Activated CD8-positive, alpha-beta memory T cell treated with anti-CD3 and anti-CD28 coated beads for 36 hours (primary cell): ENCODE results near the gene TNNI2. TPM values are rescaled to one million over a fixed set of nuclear protein-coding genes. Genes with fewer than 3 reads are reported as not detected.

ENCODE experiments used
- CTCF ChIA-PET: fragments of 350-600 bp; sonication (Branson Sonifier 250); formaldehyde crosslinking; loops from one replicate; lab custom pipeline; 2021; ENCODE audit warnings: antibody characterized with exemption; lab: Charles Lee
- POLR2A ChIA-PET: fragments of 350-600 bp; sonication (Branson Sonifier 250); formaldehyde crosslinking; loops from one replicate; lab custom pipeline; 2021; ENCODE audit warnings: antibody characterized with exemption; lab: Charles Lee
- total RNA-seq, 2 experiments: library from RNA; stranded (reverse); gene quantifications; one replicate each; pipeline ENCODE4 v1.2.3, GENCODE V29; 2021

Gene TNNI2
- total RNA-seq, 2 experiments from 2014 or later: 0.55 to 0.57 TPM

- POLR2A ChIA-PET: no interaction called here
- CTCF ChIA-PET: interaction anchor here (0.7 to 3.7 kb wide), 8 partner anchors 10 to 200 kb away, joined by 3 to 29 read pairs (median 5); partner anchors contain the start of gene TNNI2
These were observed 13.6 kb downstream of the TNNI2 start for GRCh38 chr11:1852271-1852876.

GRCh38 chr11:1852877-1853276 is 14.1 kb downstream of the TNNI2 start, which contains the start of gene LSP1:
Gene LSP1, plus strand, starts transcription at chr11:1853084. Its CDS starts 61 bp downstream, at chr11:1853145.
- CTCF ChIA-PET: interaction anchor here (0.9 to 3.7 kb wide), 9 partner anchors 10 to 298 kb away, joined by 3 to 29 read pairs (median 5); partner anchors contain the start of gene TNNI2
- POLR2A ChIA-PET: interaction anchor here (1.2 to 1.3 kb wide), 2 partner anchors 9 to 14 kb away, joined by 3 read pairs; no protein-coding TSS in a partner anchor

GRCh38 chr11:1853376-1854131 is 14.8 kb downstream of the TNNI2 start:
- ChIA-PET POLR2A (interaction anchor here (0.7 to 1.3 kb wide), 4 partner anchors 10 to 94 kb away, joined by 3 read pairs; no protein-coding TSS in a partner anchor), CTCF (interaction anchor here (1.0 to 3.7 kb wide), 12 partner anchors 14 to 298 kb away, joined by 3 to 29 read pairs (median 5); partner anchors contain the start of genes SYT8 and TNNI2)

GRCh38 chr11:1854132-1854948 is 15.6 kb downstream of the TNNI2 start:
- ChIA-PET POLR2A (interaction anchor here (0.7 to 1.3 kb wide), 4 partner anchors 11 to 93 kb away, joined by 3 read pairs; no protein-coding TSS in a partner anchor), CTCF (interaction anchor here (1.0 to 3.7 kb wide), 12 partner anchors 9 to 297 kb away, joined by 3 to 29 read pairs (median 6); partner anchors contain the start of genes SYT8 and TNNI2)

GRCh38 chr11:1854949-1855885 is 16.4 kb downstream of the TNNI2 start:
- POLR2A ChIA-PET: interaction anchor here (1.3 kb wide), 1 partner anchor 36 kb away, joined by 3 read pairs; the partner anchor contains the start of gene PRR33
- CTCF ChIA-PET: interaction anchor here (1.0 to 3.7 kb wide), 14 partner anchors 10 to 339 kb away, joined by 3 to 29 read pairs (median 4); partner anchors contain the start of gene SYT8

GRCh38 chr11:1855886-1856265 is 17.1 kb downstream of the TNNI2 start:
- POLR2A ChIA-PET: interaction anchor here (0.5 to 1.3 kb wide), 2 partner anchors 8 to 35 kb away, joined by 3 read pairs; partner anchors contain the start of gene PRR33
- CTCF ChIA-PET: interaction anchor here (1.0 to 2.8 kb wide), 12 partner anchors 8 to 338 kb away, joined by 3 to 9 read pairs (median 4); no protein-coding TSS in a partner anchor

- POLR2A ChIA-PET: interaction anchor here (0.5 to 1.3 kb wide), 2 partner anchors 9 to 35 kb away, joined by 3 read pairs; partner anchors contain the start of gene PRR33
- CTCF ChIA-PET: interaction anchor here (1.0 to 2.8 kb wide), 12 partner anchors 9 to 338 kb away, joined by 3 to 9 read pairs (median 4); no protein-coding TSS in a partner anchor
These were observed 17.7 kb downstream of the TNNI2 start for GRCh38 chr11:1856306-1857005.

GRCh38 chr11:1857064-1857463 is 18.3 kb downstream of the TNNI2 start:
- ChIA-PET CTCF (interaction anchor here (1.0 to 2.8 kb wide), 5 partner anchors 10 to 164 kb away, joined by 3 to 9 read pairs (median 5); no protein-coding TSS in a partner anchor), POLR2A (no interaction called here)

GRCh38 chr11:1858154-1858553 is 19.4 kb downstream of the TNNI2 start:
- CTCF ChIA-PET: interaction anchor here (0.8 kb wide), 1 partner anchor 25 kb away, joined by 5 read pairs; no protein-coding TSS in a partner anchor
- POLR2A ChIA-PET: no interaction called here

- POLR2A ChIA-PET: no interaction called here
These were observed 19.8 kb downstream of the TNNI2 start for GRCh38 chr11:1858576-1858975.

GRCh38 chr11:1859004-1859403 is 20.2 kb downstream of the TNNI2 start:
- CTCF ChIA-PET: interaction anchor here (1.0 kb wide), 1 partner anchor 10 kb away, joined by 5 read pairs; no protein-coding TSS in a partner anchor
- POLR2A ChIA-PET: no interaction called here

More at GRCh38 chr11:1858576-1858975, 19.8 kb downstream of the TNNI2 start:
- CTCF ChIA-PET: no interaction called here

GRCh38 chr11:1860108-1860507 is 21.3 kb downstream of the TNNI2 start:
- CTCF ChIA-PET: interaction anchor here (0.8 to 1.3 kb wide), 3 partner anchors 9 to 22 kb away, joined by 4 to 5 read pairs (median 5); no protein-coding TSS in a partner anchor

GRCh38 chr11:1861435-1862411 is 22.9 kb downstream of the TNNI2 start:
- POLR2A ChIA-PET: no interaction called here
- CTCF ChIA-PET: interaction anchor here (1.0 to 1.2 kb wide), 2 partner anchors 9 to 20 kb away, joined by 3 read pairs; partner anchors contain the start of gene LSP1

More at GRCh38 chr11:1860108-1860507, 21.3 kb downstream of the TNNI2 start:
- POLR2A ChIA-PET: no interaction called here

GRCh38 chr11:1862588-1863351 is 24.0 kb downstream of the TNNI2 start:
- ChIA-PET CTCF (interaction anchor here (1.0 to 1.2 kb wide), 2 partner anchors 10 to 19 kb away, joined by 3 read pairs; partner anchors contain the start of gene LSP1), POLR2A (no interaction called here)
